GM23338 (cell line): ENCODE results near the gene DIAPH3. TPM values are rescaled to one million over a fixed set of nuclear protein-coding genes. Genes with fewer than 3 reads are reported as not detected.

Source experiments
- ATAC-seq: fragments of 200-7000 bp; cut with Tn5 transposase; 3 replicates; pipeline ENCODE4 v1.9.1; 2020
- DNase-seq: peaks from one replicate; pipeline ENCODE4 v3.0.0-alpha.2; 2015; ENCODE audit warnings: low spot score
- H2AFZ ChIP-seq: fragments of 200-600 bp; sonication (generic); 2 replicates; pipeline ENCODE4 v1.8.0; 2016; ENCODE audit warnings: antibody characterized with exemption, mild to moderate bottlenecking, moderate library complexity
- H3F3A ChIP-seq: fragments of 200-600 bp; sonication (generic); replicated peaks from 2 replicates; pipeline ENCODE4 v1.8.0; 2017; ENCODE audit warnings: antibody characterized with exemption, mixed run types, low read depth
- H3K27ac ChIP-seq: fragments of 200-600 bp; sonication (generic); 2 replicates; pipeline ENCODE4 v1.6.1; 2016; ENCODE audit warnings: low read depth
- H3K27me3 ChIP-seq: fragments of 200-600 bp; sonication (generic); 2 replicates; pipeline ENCODE4 v1.8.0; 2016; ENCODE audit warnings: mild to moderate bottlenecking, mixed run types, moderate library complexity; ENCODE audit not compliant: insufficient read depth
- H3K36me3 ChIP-seq: fragments of 200-600 bp; sonication (generic); 2 replicates; pipeline ENCODE4 v1.8.0; 2016; ENCODE audit warnings: mild to moderate bottlenecking; ENCODE audit not compliant: insufficient read depth
- H3K4me1 ChIP-seq: fragments of 200-600 bp; sonication (generic); 2 replicates; pipeline ENCODE4 v1.8.0; 2016; ENCODE audit warnings: mild to moderate bottlenecking, moderate library complexity; ENCODE audit not compliant: insufficient read depth
- H3K4me2 ChIP-seq: fragments of 200-600 bp; sonication (generic); 2 replicates; pipeline ENCODE4 v1.7.1; 2017; ENCODE audit warnings: mixed run types
- H3K4me3 ChIP-seq: fragments of 200-600 bp; sonication (generic); 2 replicates; pipeline ENCODE4 v1.6.1; 2016; ENCODE audit warnings: mixed run types
- H3K79me2 ChIP-seq: fragments of 200-600 bp; sonication (generic); replicated peaks from 2 replicates; pipeline ENCODE4 v1.8.0; 2017; ENCODE audit warnings: mild to moderate bottlenecking; ENCODE audit not compliant: insufficient read depth
- H3K9me2 ChIP-seq: fragments of 200-600 bp; sonication (generic); 2 replicates; pipeline ENCODE4 v1.8.0; 2017; ENCODE audit not compliant: insufficient read depth
- H4K20me1 ChIP-seq: fragments of 200-600 bp; sonication (generic); replicated peaks from 2 replicates; pipeline ENCODE4 v1.8.0; 2017; ENCODE audit warnings: mild to moderate bottlenecking; ENCODE audit not compliant: insufficient read depth
- H3K27ac Mint-ChIP-seq: 2 replicates; pipeline ENCODE4 v1.8.0; 2020; ENCODE audit warnings: inconsistent platforms, mild to moderate bottlenecking, moderate library complexity, mixed read lengths
- H3K27me3 Mint-ChIP-seq: 3 replicates; pipeline ENCODE4 v1.8.0; 2022; ENCODE audit warnings: low read depth, mild to moderate bottlenecking, moderate library complexity, mixed read lengths, inconsistent platforms; ENCODE audit not compliant: insufficient read depth, poor library complexity
- H3K36me3 Mint-ChIP-seq: 3 replicates; pipeline ENCODE4 v1.8.0; 2021; ENCODE audit warnings: low read depth, mild to moderate bottlenecking, inconsistent platforms, moderate library complexity, mixed read lengths
- H3K4me1 Mint-ChIP-seq: 3 replicates; pipeline ENCODE4 v1.8.0; 2020; ENCODE audit warnings: mild to moderate bottlenecking, inconsistent platforms, mixed read lengths
- H3K4me3 Mint-ChIP-seq: 3 replicates; pipeline ENCODE4 v1.8.0; 2021; ENCODE audit warnings: moderate library complexity, mild to moderate bottlenecking, inconsistent platforms, mixed read lengths
- H3K9me3 Mint-ChIP-seq: 3 replicates; pipeline ENCODE4 v1.8.0; 2020; ENCODE audit warnings: moderate library complexity, mild to moderate bottlenecking, inconsistent platforms, mixed read lengths
- CREB1 ChIP-seq: fragments of 250-450 bp; sonication (Bioruptor Pico); IDR thresholded peaks from 2 replicates; pipeline ENCODE4 v1.5.0; 2020; ENCODE audit warnings: low read depth, mild to moderate bottlenecking, moderate library complexity
- CTCF ChIP-seq, 2 experiments: fragments of 200-600 bp in 1 of 2; sonication (generic) in 1 of 2; conservative IDR thresholded peaks; 2 replicates each; pipeline versions ENCODE4 v1.5.1 to v1.6.1; 2016 to 2017; ENCODE audit warnings: antibody characterized with exemption in 2 of 2, low read depth in 2 of 2, mild to moderate bottlenecking in 2 of 2, moderate library complexity in 1 of 2
- EZH2 ChIP-seq: fragments of 200-600 bp; sonication (generic); IDR thresholded peaks from one replicate; pipeline ENCODE4 v1.8.0; 2017; ENCODE audit warnings: antibody characterized with exemption, mild to moderate bottlenecking, low read depth; ENCODE audit not compliant: unreplicated experiment
- EZH2phosphoT487 ChIP-seq: fragments of 200-600 bp; sonication (generic); IDR thresholded peaks from one replicate; pipeline ENCODE4 v1.8.1; 2018; ENCODE audit warnings: antibody characterized with exemption; ENCODE audit not compliant: unreplicated experiment
- JUNB ChIP-seq: IDR thresholded peaks from one replicate; pipeline ENCODE4 v1.6.1; 2016; ENCODE audit warnings: antibody characterized with exemption; ENCODE audit not compliant: unreplicated experiment
- NANOG ChIP-seq: IDR thresholded peaks from 2 replicates; pipeline ENCODE4 v1.6.1; 2016; ENCODE audit warnings: antibody characterized with exemption, borderline replicate concordance
- POLR2AphosphoS5 ChIP-seq: IDR thresholded peaks from 2 replicates; pipeline ENCODE4 v1.6.1; 2016; ENCODE audit warnings: antibody characterized with exemption, low read depth
- STAT1 ChIP-seq: IDR thresholded peaks from one replicate; pipeline ENCODE4 v1.6.1; 2016; ENCODE audit warnings: antibody characterized with exemption; ENCODE audit not compliant: unreplicated experiment
- ZNF114 ChIP-seq: fragments of 250-450 bp; sonication (Bioruptor Pico); IDR thresholded peaks from 2 replicates; pipeline ENCODE4 v1.5.0; 2020; ENCODE audit warnings: mild to moderate bottlenecking, moderate library complexity
- ZNF331 ChIP-seq: fragments of 250-450 bp; sonication (Bioruptor Pico); IDR thresholded peaks from 2 replicates; pipeline ENCODE4 v1.5.0; 2020; ENCODE audit warnings: low read depth, mild to moderate bottlenecking, moderate library complexity
- ZNF462 ChIP-seq: fragments of 250-450 bp; sonication (Bioruptor Pico); IDR thresholded peaks from 2 replicates; pipeline ENCODE4 v1.5.0; 2020; ENCODE audit warnings: mild to moderate bottlenecking, moderate library complexity
- polyA plus RNA-seq: library from polyadenylated mRNA; unstranded; fragments of >200 nt; fragmentation: Nextera tagmentation; extraction: Ambion mirVana; gene quantifications from 2 replicates; pipeline ENCODE4 v1.2.1, GENCODE V29; 2016
- total RNA-seq: library from RNA; depleted of rRNA; stranded (reverse); fragments of >200 nt; shearing (Covaris generic); gene quantifications from 2 replicates; pipeline ENCODE4 v1.2.3, GENCODE V29; 2014
- TF ChIP-seq, protein P1 (sequence below): IDR thresholded peaks from 2 replicates; pipeline ENCODE4 v1.6.1; 2016; ENCODE audit warnings: antibody characterized with exemption
- TF ChIP-seq, protein P2 (sequence below): IDR thresholded peaks from one replicate; pipeline ENCODE4 v1.6.1; 2018; ENCODE audit warnings: antibody characterized with exemption; ENCODE audit not compliant: unreplicated experiment

Gene DIAPH3
- total and polyA plus RNA-seq, 2 experiments from 2014 or later: 23.4 to 30.2 TPM

GRCh38 chr13:59883885-59884284 is 279.8 kb downstream of the DIAPH3 start:
- Histone ChIP-seq H3K4me2 (no peak overlapping the region), H3F3A (no peaks in the 10 kb centered on the region), H3K36me3 (no peaks in the 10 kb centered on the region), H3K4me3 (no peak overlapping the region), H3K27ac (no peak overlapping the region), H2AFZ (no peak overlapping the region), H3K27me3 (no peaks in the 10 kb centered on the region), H3K79me2 (no peaks in the 10 kb centered on the region), H3K9me2 (no peaks in the 10 kb centered on the region), H3K4me1 (no peaks in the 10 kb centered on the region), H4K20me1 (no peaks in the 10 kb centered on the region)
- Mint-ChIP-seq H3K4me3 (no peak overlapping the region), H3K27ac (no peak overlapping the region), H3K4me1 (peaks cover 6% of the 10 kb centered on the region; the same call in 2 of the 3 replicates), H3K36me3 (no peaks in the 10 kb centered on the region), H3K9me3 (no peaks in the 10 kb centered on the region), H3K27me3 (no peaks in the 10 kb centered on the region)
- no peak for DNase-seq
- TF ChIP-seq CTCF (conservative IDR thresholded peaks at IDR 0.05; ENCODE audit: low read depth in 2 of 2) (no peak), EZH2phosphoT487 (no peak), ZNF462 (CRISPR knock-in tag) (no peak), JUNB (no peak), ZNF331 (CRISPR knock-in tag) (no peak), POLR2AphosphoS5 (no peak), EZH2 (no peak), STAT1 (no peak), ZNF114 (CRISPR knock-in tag) (no peak), NANOG (no peak), CREB1 (CRISPR knock-in tag) (no peak)
- TF ChIP-seq, protein P1, sequence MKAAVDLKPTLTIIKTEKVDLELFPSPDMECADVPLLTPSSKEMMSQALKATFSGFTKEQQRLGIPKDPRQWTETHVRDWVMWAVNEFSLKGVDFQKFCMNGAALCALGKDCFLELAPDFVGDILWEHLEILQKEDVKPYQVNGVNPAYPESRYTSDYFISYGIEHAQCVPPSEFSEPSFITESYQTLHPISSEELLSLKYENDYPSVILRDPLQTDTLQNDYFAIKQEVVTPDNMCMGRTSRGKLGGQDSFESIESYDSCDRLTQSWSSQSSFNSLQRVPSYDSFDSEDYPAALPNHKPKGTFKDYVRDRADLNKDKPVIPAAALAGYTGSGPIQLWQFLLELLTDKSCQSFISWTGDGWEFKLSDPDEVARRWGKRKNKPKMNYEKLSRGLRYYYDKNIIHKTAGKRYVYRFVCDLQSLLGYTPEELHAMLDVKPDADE: no peak
- TF ChIP-seq, protein P2, sequence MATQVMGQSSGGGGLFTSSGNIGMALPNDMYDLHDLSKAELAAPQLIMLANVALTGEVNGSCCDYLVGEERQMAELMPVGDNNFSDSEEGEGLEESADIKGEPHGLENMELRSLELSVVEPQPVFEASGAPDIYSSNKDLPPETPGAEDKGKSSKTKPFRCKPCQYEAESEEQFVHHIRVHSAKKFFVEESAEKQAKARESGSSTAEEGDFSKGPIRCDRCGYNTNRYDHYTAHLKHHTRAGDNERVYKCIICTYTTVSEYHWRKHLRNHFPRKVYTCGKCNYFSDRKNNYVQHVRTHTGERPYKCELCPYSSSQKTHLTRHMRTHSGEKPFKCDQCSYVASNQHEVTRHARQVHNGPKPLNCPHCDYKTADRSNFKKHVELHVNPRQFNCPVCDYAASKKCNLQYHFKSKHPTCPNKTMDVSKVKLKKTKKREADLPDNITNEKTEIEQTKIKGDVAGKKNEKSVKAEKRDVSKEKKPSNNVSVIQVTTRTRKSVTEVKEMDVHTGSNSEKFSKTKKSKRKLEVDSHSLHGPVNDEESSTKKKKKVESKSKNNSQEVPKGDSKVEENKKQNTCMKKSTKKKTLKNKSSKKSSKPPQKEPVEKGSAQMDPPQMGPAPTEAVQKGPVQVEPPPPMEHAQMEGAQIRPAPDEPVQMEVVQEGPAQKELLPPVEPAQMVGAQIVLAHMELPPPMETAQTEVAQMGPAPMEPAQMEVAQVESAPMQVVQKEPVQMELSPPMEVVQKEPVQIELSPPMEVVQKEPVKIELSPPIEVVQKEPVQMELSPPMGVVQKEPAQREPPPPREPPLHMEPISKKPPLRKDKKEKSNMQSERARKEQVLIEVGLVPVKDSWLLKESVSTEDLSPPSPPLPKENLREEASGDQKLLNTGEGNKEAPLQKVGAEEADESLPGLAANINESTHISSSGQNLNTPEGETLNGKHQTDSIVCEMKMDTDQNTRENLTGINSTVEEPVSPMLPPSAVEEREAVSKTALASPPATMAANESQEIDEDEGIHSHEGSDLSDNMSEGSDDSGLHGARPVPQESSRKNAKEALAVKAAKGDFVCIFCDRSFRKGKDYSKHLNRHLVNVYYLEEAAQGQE: no peak
- ATAC-seq: no peak; the same call in 2 of the 3 replicates
